Activated naive CD8-positive, alpha-beta T cell treated with anti-CD3 and anti-CD28 coated beads, Interleukin-2, amount 10 ng/mL, durations not matched to agents 7 days and 5 days (primary cell): Measurements from ENCODE around the gene ZNF474. TPM values are rescaled to one million over a fixed set of nuclear protein-coding genes. Genes with fewer than 3 reads are reported as not detected.

Experiments
- ATAC-seq: fragments of 150-1000 bp; cut with Tn5 transposase; one replicate; pipeline ENCODE4 v1.10.0; 2021; ENCODE audit warnings: low read depth, moderate library complexity
- POLR2A ChIA-PET: fragments of 350-600 bp; sonication (Branson Sonifier 250); formaldehyde crosslinking; loops from one replicate; lab custom pipeline; 2021; ENCODE audit warnings: antibody characterized with exemption; lab: Charles Lee
- DNase-seq: peaks from one replicate; pipeline ENCODE4 v3.0.0; 2021
- H3K27ac Mint-ChIP-seq: one replicate; pipeline ENCODE4 v1.8.0; 2022; ENCODE audit warnings: mild to moderate bottlenecking, mixed read lengths
- H3K27me3 Mint-ChIP-seq: one replicate; pipeline ENCODE4 v1.8.0; 2022; ENCODE audit warnings: mild to moderate bottlenecking, moderate library complexity, mixed read lengths
- H3K36me3 Mint-ChIP-seq: one replicate; pipeline ENCODE4 v1.8.0; 2021; ENCODE audit warnings: mild to moderate bottlenecking, mixed read lengths
- H3K4me1 Mint-ChIP-seq: one replicate; pipeline ENCODE4 v1.8.0; 2021; ENCODE audit warnings: mixed read lengths
- H3K4me3 Mint-ChIP-seq: one replicate; pipeline ENCODE4 v1.8.0; 2022; ENCODE audit warnings: mild to moderate bottlenecking, moderate library complexity, mixed read lengths
- H3K9me3 Mint-ChIP-seq: one replicate; pipeline ENCODE4 v1.8.0; 2021; ENCODE audit warnings: mixed read lengths
- total RNA-seq, 2 experiments: library from RNA; stranded (reverse); gene quantifications; one replicate each; pipeline ENCODE4 v1.2.3, GENCODE V29; 2021

Gene ZNF474
- total RNA-seq, 2 experiments from 2014 or later = 0.30 TPM; not detected in 1

DNA sequence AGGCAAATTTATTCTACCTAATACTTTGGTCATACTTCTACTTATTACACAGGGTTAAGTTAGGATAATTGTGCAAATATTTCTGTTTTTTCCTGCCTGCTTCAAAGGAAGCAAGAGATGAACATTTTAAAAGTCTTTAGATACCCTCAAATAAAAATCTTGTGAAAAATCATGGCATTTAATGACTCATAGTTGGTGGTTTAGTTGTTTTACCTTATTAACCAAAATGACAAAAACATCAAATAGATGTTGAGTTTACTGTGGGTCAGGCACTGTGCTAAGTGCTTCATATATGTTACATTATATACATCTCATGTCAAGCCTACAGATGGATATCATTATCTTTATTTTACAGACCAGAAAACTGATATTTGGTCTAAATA is 54.4 kb downstream of the ZNF474 start:
- H3K27me3 Mint-ChIP-seq = peaks cover 5% of the 10 kb centered on the region
- ATAC-seq = no peak
- H3K36me3 Mint-ChIP-seq = no peaks in the 10 kb centered on the region
- POLR2A ChIA-PET = no interaction called here
- no peaks in the 10 kb centered on the region for H3K4me1 Mint-ChIP-seq
- H3K4me3 Mint-ChIP-seq = no peak overlapping the region
- H3K27ac Mint-ChIP-seq = no peak overlapping the region
- no peaks in the 10 kb centered on the region for H3K9me3 Mint-ChIP-seq
- no peak for DNase-seq

DNA sequence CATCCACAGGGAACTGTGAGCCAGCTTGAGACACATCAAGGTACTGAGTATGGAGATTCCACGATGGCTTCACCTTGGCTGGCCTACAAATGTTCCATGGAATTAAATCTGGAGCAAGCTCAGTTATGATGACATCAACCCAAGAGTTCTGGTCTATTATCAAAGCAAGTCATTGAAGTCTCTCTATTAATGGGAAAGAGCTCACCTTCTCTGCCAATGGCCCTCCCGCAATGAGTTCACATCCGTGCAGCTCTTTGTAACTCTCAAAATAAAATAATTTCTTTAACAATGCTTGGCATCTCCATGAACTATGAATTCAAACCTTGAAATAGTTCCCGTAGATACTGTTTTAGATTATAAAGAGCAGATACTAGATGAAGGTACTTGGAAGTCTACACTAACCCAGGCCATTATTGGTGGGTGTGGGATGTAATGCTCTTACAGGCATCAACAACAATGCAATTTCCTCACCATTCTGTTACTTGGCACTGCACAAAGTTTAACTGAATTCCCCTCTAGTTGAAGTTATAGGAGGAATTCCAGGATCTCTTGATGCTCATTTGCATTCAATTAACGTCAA is 55.4 kb downstream of the ZNF474 start:
- H3K36me3 Mint-ChIP-seq = no peaks in the 10 kb centered on the region

DNA sequence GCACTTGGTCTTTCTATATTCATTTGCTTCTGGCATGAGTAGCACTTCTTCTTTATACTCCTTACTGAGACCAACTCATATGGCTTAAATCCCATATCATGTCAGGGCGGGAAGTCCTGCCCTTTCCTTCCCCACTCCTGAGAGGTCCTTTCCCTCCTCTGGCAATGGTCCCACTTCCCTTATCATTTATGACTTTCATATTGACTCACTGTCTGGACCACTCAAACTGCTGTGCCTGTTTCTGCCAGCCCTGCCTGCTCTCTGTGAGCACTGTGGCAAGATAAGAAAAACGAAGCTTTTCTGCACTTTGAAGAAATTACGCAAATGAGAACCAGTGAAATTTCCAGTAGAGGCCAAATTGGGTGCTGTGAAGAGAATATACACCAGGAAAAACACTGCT is 58.1 kb downstream of the ZNF474 start:
- no peaks in the 10 kb centered on the region for H3K9me3 Mint-ChIP-seq
- H3K27me3 Mint-ChIP-seq = peaks cover 5% of the 10 kb centered on the region
- no peak overlapping the region for H3K27ac Mint-ChIP-seq
- H3K4me1 Mint-ChIP-seq = no peaks in the 10 kb centered on the region
- H3K36me3 Mint-ChIP-seq = no peaks in the 10 kb centered on the region
- no peak overlapping the region for H3K4me3 Mint-ChIP-seq
- no peak for ATAC-seq
- POLR2A ChIA-PET = no interaction called here
- DNase-seq = no peak

More for the DNA sequence above, 55.4 kb downstream of the ZNF474 start:
- DNase-seq (no peak), ATAC-seq (no peak)
- POLR2A ChIA-PET = no interaction called here
- no peaks in the 10 kb centered on the region for H3K4me1 Mint-ChIP-seq
- no peak overlapping the region for H3K27ac Mint-ChIP-seq
- no peak overlapping the region for H3K4me3 Mint-ChIP-seq
- no peaks in the 10 kb centered on the region for H3K9me3 Mint-ChIP-seq
- H3K27me3 Mint-ChIP-seq = peaks cover 5% of the 10 kb centered on the region

DNA sequence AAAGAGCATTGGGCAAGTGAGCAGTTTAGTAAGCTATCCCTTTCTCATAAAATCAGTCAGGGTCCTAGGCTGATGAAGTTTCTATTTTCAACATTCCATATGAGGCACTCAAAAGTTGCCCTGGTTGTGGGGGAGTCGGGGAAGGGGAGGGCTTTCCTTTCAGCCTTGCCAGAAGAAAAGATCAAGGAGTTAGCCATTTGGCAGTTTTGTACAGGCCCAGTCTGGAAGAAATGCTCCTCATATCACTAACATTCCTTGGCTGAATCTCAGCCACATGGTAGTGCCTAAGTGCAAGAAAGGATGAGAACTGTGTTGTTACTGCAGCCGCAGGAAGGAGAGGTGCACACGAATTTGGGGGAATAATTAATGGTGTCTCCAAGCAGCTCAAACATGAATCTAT is 60.8 kb downstream of the ZNF474 start:
- H3K4me3 Mint-ChIP-seq = no peak overlapping the region
- H3K27ac Mint-ChIP-seq = no peak overlapping the region
- H3K27me3 Mint-ChIP-seq = peaks cover 9% of the 10 kb centered on the region
- no peaks in the 10 kb centered on the region for H3K36me3 Mint-ChIP-seq
- H3K9me3 Mint-ChIP-seq = no peaks in the 10 kb centered on the region
- POLR2A ChIA-PET = no interaction called here
- DNase-seq (no peak), ATAC-seq (no peak)
- no peaks in the 10 kb centered on the region for H3K4me1 Mint-ChIP-seq

DNA sequence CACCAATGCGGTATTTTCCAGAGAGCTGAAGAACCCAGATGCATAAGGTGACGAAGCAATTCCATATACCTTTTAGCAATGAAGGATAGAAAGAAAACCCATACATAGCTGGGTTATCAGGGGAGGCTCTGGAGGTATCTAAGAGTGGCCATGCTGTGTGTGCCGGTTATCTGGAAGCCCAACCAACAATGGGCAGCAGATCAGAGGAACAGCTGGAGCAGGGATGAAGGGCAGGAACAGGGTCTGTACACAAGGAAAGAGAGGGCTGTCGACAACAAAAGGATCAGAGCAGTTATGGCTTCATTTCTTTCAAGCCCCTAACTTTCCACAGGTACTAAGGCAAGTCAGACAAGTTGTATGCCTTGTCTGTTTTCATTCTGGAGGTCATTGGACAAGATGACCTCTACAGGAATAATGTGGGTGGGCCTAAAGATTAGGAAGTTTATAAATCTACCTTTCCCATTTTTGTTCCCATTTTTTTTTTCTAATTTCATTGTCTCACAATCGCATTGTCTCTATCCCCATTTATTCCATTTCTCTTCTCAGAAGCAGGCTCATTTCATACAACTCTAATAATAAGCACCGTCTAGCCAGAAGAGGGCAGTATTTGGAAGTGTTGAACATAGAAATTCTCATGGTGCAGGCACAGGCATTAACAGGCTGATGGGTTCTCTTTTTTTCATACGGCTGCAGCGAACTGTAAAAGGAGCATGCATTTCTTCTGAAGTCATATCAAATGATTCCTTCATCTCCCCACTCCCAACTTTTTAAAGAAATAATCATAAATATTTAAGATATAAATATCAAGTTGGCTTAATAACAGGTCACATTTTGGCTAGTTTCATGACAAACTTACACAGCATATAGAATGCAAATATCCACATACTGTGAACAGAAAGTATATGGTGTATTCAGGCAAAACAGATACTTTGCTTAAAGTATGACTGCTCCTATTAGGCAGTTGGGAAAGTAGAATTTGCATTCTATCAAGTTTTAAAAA is 63.5 kb downstream of the ZNF474 start:
- Mint-ChIP-seq H3K27me3 (peaks cover 8% of the 10 kb centered on the region), H3K27ac (no peak overlapping the region), H3K9me3 (no peaks in the 10 kb centered on the region), H3K4me1 (peaks cover 2% of the 10 kb centered on the region), H3K4me3 (no peak overlapping the region), H3K36me3 (no peaks in the 10 kb centered on the region)
- ATAC-seq = no peak
- no peak for DNase-seq
- POLR2A ChIA-PET = no interaction called here

DNA sequence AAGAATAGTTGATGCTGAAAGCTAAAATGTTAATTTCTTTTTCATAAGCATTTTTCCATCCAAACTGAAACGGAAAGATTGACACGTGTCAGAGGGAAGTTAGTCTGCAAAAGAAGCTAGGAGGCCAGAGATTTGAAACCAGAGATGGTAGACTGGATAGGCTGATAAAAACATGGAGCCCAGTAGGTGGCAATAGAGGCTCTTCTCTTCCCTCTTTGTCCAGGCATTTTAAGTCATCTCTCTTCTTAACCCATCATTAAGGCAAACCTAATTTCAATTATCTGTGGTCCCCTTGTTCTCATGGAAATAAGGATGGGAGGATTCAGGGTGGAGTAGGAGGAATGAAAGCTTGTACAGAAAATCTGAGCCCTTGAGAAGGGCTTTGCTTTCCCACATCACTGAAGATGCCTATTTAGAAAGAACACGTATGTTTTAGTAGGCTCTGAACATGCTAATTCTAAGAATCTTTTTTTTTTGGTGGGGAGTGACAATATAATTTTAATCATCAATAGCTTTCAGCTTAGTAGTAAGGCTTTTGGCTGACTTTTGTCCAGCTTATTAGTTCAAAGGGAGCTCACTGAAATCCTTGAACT is 66.6 kb downstream of the ZNF474 start:
- ATAC-seq (no peak), DNase-seq (no peak)
- no peak overlapping the region for H3K4me3 Mint-ChIP-seq
- H3K27ac Mint-ChIP-seq = no peak overlapping the region
- H3K36me3 Mint-ChIP-seq = no peaks in the 10 kb centered on the region
- H3K4me1 Mint-ChIP-seq = peaks cover 2% of the 10 kb centered on the region
- H3K27me3 Mint-ChIP-seq = peaks cover 15% of the 10 kb centered on the region
- H3K9me3 Mint-ChIP-seq = no peaks in the 10 kb centered on the region
- POLR2A ChIA-PET = no interaction called here

DNA sequence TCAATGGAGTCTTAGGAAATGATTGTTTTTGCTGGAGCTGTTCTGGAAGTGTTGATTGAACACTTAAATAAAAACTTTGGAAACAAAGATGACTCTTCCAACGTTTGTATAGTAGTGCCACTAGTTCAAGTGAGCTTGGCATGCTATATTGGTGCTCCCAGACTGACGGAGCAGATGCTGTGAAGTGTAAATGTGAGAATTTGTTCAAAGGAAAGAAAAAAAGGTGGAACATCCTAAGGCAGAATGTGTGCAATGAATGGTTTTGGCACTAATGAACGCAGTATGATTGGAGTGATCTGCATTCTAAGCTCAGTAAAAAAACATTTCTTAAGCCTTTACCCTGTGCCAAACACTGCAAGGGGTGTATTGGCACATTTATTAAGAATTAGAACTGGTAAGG is 69.8 kb downstream of the ZNF474 start:
- no peak overlapping the region for H3K4me3 Mint-ChIP-seq
- no peak overlapping the region for H3K27ac Mint-ChIP-seq
- peaks cover 12% of the 10 kb centered on the region for H3K27me3 Mint-ChIP-seq
- peaks cover 2% of the 10 kb centered on the region for H3K4me1 Mint-ChIP-seq
- ATAC-seq (no peak), DNase-seq (no peak)
- POLR2A ChIA-PET = no interaction called here
- H3K9me3 Mint-ChIP-seq = no peaks in the 10 kb centered on the region
- H3K36me3 Mint-ChIP-seq = no peaks in the 10 kb centered on the region

DNA sequence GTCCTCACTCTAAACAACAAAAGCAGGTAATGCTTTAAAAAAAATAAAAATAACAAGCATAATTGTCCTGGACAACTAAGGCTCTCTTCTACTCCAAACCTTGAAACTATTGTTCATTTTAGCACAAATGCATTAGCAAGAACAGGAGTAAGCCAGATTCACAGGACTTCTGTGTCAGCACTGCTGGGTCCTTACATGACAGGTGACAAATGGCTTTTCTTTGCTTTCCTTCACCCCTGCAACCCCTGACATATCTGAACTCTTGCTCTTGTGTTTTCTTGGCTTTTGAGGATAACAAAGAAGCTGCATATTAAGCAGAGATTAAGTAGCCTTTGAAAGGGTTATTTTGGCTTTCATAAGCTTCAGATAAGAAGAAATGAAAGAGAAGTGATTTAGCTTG is 71.1 kb downstream of the ZNF474 start:
- Mint-ChIP-seq H3K9me3 (no peaks in the 10 kb centered on the region), H3K4me3 (no peak overlapping the region), H3K27me3 (peaks cover 6% of the 10 kb centered on the region), H3K27ac (no peak overlapping the region), H3K4me1 (peaks cover 2% of the 10 kb centered on the region), H3K36me3 (no peaks in the 10 kb centered on the region)
- ATAC-seq = no peak
- DNase-seq = no peak
- POLR2A ChIA-PET = no interaction called here

DNA sequence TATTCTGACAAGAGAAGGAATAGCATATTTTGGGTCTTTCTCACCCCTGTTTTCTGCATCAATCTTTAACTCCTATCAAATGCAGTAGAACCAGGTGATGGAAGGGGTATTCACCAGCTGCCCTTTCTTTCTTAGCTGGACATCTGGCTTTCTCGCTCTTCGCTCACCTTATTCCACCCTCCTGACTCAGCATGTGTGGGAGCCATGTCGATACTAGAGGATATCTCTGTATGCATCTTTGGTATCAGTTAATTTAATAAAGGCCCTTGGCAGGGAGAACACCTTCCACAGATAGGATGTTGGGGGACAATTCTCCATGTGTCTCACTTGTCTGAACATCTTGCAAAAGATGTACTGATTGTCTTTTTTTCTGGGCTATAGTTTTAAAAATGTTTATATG is 71.5 kb downstream of the ZNF474 start:
- peaks cover 2% of the 10 kb centered on the region for H3K4me1 Mint-ChIP-seq
- POLR2A ChIA-PET = no interaction called here
- no peak for ATAC-seq
- no peak for DNase-seq
- H3K4me3 Mint-ChIP-seq = no peak overlapping the region
- H3K9me3 Mint-ChIP-seq = no peaks in the 10 kb centered on the region
- no peaks in the 10 kb centered on the region for H3K36me3 Mint-ChIP-seq
- H3K27ac Mint-ChIP-seq = no peak overlapping the region
- peaks cover 6% of the 10 kb centered on the region for H3K27me3 Mint-ChIP-seq

DNA sequence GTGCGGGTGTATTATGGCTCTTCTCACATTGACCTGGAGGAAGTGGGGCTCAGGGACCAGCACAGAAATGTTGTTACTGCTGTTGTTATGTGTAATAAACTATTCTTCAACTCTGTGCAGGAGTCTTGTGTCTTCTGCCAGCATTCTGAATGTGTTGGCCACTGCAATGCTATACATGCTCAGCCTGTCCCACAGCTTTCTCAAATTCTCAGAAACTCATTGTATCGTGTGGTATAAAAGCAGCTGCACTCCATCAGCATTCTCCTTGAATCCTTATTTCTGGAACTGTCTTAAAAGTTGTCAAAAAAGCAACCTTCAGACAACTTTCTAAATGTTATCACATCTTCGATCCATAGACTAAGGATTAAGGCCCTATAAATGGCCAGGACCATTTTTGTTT is 72.0 kb downstream of the ZNF474 start:
- no peak overlapping the region for H3K4me3 Mint-ChIP-seq
- no peaks in the 10 kb centered on the region for H3K36me3 Mint-ChIP-seq
- DNase-seq (no peak), ATAC-seq (no peak)
- H3K27ac Mint-ChIP-seq = no peak overlapping the region
- H3K27me3 Mint-ChIP-seq = peaks cover 6% of the 10 kb centered on the region
- H3K9me3 Mint-ChIP-seq = no peaks in the 10 kb centered on the region
- peaks cover 2% of the 10 kb centered on the region for H3K4me1 Mint-ChIP-seq
- POLR2A ChIA-PET = no interaction called here

DNA sequence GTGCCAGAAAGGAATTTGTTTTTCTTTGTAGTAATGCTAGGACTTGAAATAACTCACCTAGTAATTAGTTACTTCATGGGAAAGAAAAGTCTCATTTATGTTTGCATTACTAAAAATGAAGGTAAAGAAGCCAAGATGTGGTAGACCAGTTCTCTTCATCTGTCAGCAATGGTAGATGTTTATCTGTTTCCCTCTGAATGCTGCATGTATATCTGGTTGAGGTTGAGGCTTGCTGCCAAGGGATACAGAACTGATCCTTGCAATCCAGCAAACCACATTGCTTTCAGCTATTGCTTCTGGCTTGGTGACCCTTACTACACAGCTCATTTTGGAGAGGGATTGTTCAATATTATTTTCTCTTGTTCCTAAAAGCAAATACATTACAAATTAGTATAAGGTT is 73.6 kb downstream of the ZNF474 start:
- Mint-ChIP-seq H3K36me3 (no peaks in the 10 kb centered on the region), H3K4me3 (no peak overlapping the region)
- no peak for ATAC-seq

More for the DNA sequence above, 73.6 kb downstream of the ZNF474 start:
- H3K27me3 Mint-ChIP-seq = peaks cover 8% of the 10 kb centered on the region
- H3K9me3 Mint-ChIP-seq = no peaks in the 10 kb centered on the region
- H3K4me1 Mint-ChIP-seq = no peaks in the 10 kb centered on the region
- DNase-seq = no peak
- no peak overlapping the region for H3K27ac Mint-ChIP-seq
- POLR2A ChIA-PET = no interaction called here
